OCI-LY1 (cell line): ENCODE results near the gene CAPN15.

Experiments used
- H2AFZ ChIP-seq: fragments of 200-600 bp; sonication (generic), shearing (Covaris generic); 2 replicates; pipeline ENCODE4 v1.6.0; 2014; ENCODE audit warnings: antibody characterized with exemption, mild to moderate bottlenecking, low read length
- H3F3A ChIP-seq: fragments of 200-600 bp; sonication (generic), shearing (Covaris generic); 2 replicates; pipeline ENCODE4 v1.6.0; 2014; ENCODE audit warnings: mild to moderate bottlenecking, antibody characterized with exemption, low read length, moderate library complexity; ENCODE audit not compliant: insufficient read depth
- H3K27ac ChIP-seq: fragments of 200-600 bp; sonication (generic); 2 replicates; pipeline ENCODE4 v1.5.1; 2014; ENCODE audit warnings: low read length, mixed run types, mild to moderate bottlenecking, low read depth; ENCODE audit not compliant: poor library complexity, severe bottlenecking
- H3K27me3 ChIP-seq: fragments of 200-600 bp; sonication (generic); 2 replicates; pipeline ENCODE4 v1.6.0; 2014; ENCODE audit warnings: antibody characterized with exemption, mild to moderate bottlenecking, low read length, moderate library complexity; ENCODE audit not compliant: insufficient read depth
- H3K36me3 ChIP-seq: fragments of 200-600 bp; sonication (generic); 2 replicates; pipeline ENCODE4 v1.6.1; 2014; ENCODE audit warnings: mild to moderate bottlenecking, antibody characterized with exemption, low read length, moderate library complexity, mixed read lengths; ENCODE audit not compliant: insufficient read depth
- H3K4me1 ChIP-seq: fragments of 200-600 bp; sonication (generic); 2 replicates; pipeline ENCODE4 v1.5.1; 2014; ENCODE audit warnings: mild to moderate bottlenecking, low read length, moderate library complexity; ENCODE audit not compliant: insufficient read depth, severe bottlenecking
- H3K4me2 ChIP-seq: fragments of 200-600 bp; sonication (generic), shearing (Covaris generic); 2 replicates; pipeline ENCODE4 v1.6.1; 2014; ENCODE audit warnings: low read length
- H3K4me3 ChIP-seq: fragments of 200-600 bp; sonication (generic); 2 replicates; pipeline ENCODE4 v1.5.1; 2014; ENCODE audit warnings: low read length, low read depth, mild to moderate bottlenecking, mixed read lengths; ENCODE audit not compliant: poor library complexity, severe bottlenecking
- H3K79me2 ChIP-seq: fragments of 200-600 bp; shearing (Covaris generic); 2 replicates; pipeline ENCODE4 v1.6.1; 2016; ENCODE audit warnings: mixed run types, low read length, mixed read lengths; ENCODE audit not compliant: insufficient read depth
- H3K9ac ChIP-seq: fragments of 200-600 bp; sonication (generic), shearing (Covaris generic); 2 replicates; pipeline ENCODE4 v1.6.1; 2014; ENCODE audit warnings: mild to moderate bottlenecking, low read length, mixed read lengths
- H3K9me2 ChIP-seq: fragments of 200-600 bp; sonication (generic), shearing (Covaris generic); 2 replicates; pipeline ENCODE4 v1.6.1; 2014; ENCODE audit warnings: low read depth, mild to moderate bottlenecking, low read length, mixed read lengths
- H3K9me3 ChIP-seq: fragments of 200-600 bp; shearing (Covaris generic); 2 replicates; pipeline ENCODE4 v1.6.1; 2014; ENCODE audit warnings: low read length, mixed read lengths
- H4K20me1 ChIP-seq: fragments of 200-600 bp; sonication (generic), shearing (Covaris generic); 2 replicates; pipeline ENCODE4 v1.6.0; 2016; ENCODE audit warnings: mild to moderate bottlenecking, low read length; ENCODE audit not compliant: insufficient read depth
- EZH2 ChIP-seq: fragments of 200-600 bp; sonication (generic), shearing (Covaris generic); IDR thresholded peaks from 2 replicates; pipeline ENCODE4 v1.8.0; 2017; ENCODE audit warnings: borderline replicate concordance, mixed run types, mild to moderate bottlenecking, antibody characterized with exemption, low read length, moderate library complexity, mixed read lengths
- TF ChIP-seq, protein P1 (sequence below): fragments of 200-600 bp; sonication (generic), shearing (Covaris generic); IDR thresholded peaks from 2 replicates; pipeline ENCODE4 v1.5.1; 2017; ENCODE audit warnings: mild to moderate bottlenecking, antibody characterized with exemption, low read length, moderate library complexity, mixed read lengths

CAPN15 gene

DNA sequence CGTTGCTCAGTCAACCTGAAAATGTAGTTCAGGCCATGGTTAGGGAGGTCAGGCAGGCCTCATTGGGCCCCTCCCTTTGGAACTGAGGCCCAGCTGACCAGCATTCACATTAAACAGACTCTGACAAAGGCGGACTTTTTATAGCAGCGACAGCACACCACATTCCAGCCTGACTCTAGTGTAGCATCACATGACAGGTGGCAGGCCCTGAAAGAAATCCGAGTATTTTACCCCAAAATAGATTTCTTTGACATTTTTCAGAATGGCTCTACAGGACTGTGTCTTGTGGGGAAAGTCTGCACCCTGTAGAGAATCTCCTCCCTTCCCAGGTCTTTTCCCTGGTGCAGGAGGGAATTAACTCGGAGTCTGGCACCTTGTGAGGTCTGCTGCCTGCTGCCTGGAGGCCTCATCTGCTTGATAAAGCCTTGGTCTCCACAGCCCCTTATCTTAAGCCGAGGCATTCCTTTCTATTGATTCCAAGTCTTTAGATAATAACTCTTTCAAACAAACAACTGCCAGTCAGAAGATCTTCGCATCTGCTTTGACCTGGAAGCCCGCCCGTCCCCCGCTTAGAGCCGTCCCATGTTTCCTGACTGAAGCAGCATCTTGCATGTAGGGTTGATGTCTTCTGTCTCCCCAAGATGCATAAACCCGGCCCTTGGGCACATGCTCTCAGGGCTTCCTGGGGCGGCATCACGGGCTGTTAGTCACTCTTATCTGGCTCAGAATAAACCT, 44.0 kb upstream of the CAPN15 start:
- no peak overlapping the region for H2AFZ ChIP-seq
- no peak overlapping the region for H3K9ac ChIP-seq
- no peaks in the 10 kb centered on the region for H3K27me3 ChIP-seq
- no peak for TF ChIP-seq EZH2
- TF ChIP-seq, protein P1, sequence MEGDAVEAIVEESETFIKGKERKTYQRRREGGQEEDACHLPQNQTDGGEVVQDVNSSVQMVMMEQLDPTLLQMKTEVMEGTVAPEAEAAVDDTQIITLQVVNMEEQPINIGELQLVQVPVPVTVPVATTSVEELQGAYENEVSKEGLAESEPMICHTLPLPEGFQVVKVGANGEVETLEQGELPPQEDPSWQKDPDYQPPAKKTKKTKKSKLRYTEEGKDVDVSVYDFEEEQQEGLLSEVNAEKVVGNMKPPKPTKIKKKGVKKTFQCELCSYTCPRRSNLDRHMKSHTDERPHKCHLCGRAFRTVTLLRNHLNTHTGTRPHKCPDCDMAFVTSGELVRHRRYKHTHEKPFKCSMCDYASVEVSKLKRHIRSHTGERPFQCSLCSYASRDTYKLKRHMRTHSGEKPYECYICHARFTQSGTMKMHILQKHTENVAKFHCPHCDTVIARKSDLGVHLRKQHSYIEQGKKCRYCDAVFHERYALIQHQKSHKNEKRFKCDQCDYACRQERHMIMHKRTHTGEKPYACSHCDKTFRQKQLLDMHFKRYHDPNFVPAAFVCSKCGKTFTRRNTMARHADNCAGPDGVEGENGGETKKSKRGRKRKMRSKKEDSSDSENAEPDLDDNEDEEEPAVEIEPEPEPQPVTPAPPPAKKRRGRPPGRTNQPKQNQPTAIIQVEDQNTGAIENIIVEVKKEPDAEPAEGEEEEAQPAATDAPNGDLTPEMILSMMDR = no peak
- H3K27ac ChIP-seq = no peak overlapping the region
- no peaks in the 10 kb centered on the region for H3F3A ChIP-seq
- H4K20me1 ChIP-seq = no peaks in the 10 kb centered on the region
- no peak overlapping the region for H3K4me3 ChIP-seq
- no peaks in the 10 kb centered on the region for H3K4me1 ChIP-seq
- H3K36me3 ChIP-seq = peaks cover 3% of the 10 kb centered on the region; the same call in 1 of the 2 replicates
- H3K79me2 ChIP-seq = no peaks in the 10 kb centered on the region
- H3K9me2 ChIP-seq = no peaks in the 10 kb centered on the region
- no peaks in the 10 kb centered on the region for H3K9me3 ChIP-seq
- no peak overlapping the region for H3K4me2 ChIP-seq

DNA sequence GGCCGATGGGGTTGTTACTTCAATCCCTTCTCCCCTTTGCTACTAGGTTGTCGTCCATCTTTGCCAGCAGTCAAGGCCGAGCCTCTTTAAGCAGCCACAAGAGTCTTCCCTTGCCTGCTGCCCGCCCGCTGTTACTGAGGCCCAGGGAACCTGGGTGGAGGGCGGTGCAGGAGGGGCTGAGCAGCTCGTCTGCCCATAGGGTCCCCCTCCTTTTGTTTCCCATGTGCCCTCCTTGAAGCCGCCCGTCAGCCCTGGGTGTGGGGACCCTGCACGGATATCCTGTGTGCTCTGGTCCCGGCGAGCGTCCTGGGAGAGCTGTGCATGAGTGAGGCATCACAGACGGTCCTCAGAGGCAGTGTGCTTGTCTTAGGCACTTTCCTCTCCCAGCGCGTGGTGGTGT, 37.9 kb upstream of the CAPN15 start:
- H3K27ac ChIP-seq = no peak overlapping the region
- H3K4me1 ChIP-seq = no peaks in the 10 kb centered on the region
- H4K20me1 ChIP-seq = no peaks in the 10 kb centered on the region
- no peak overlapping the region for H3K9ac ChIP-seq
- H3K4me3 ChIP-seq = no peak overlapping the region
- H3K27me3 ChIP-seq = no peaks in the 10 kb centered on the region
- H3K9me2 ChIP-seq = no peaks in the 10 kb centered on the region
- no peaks in the 10 kb centered on the region for H3K79me2 ChIP-seq
- H2AFZ ChIP-seq = no peak overlapping the region
- no peak overlapping the region for H3K4me2 ChIP-seq
- H3K36me3 ChIP-seq = no peaks in the 10 kb centered on the region; the same call in 1 of the 2 replicates
- H3F3A ChIP-seq = no peaks in the 10 kb centered on the region
- TF ChIP-seq EZH2 = no peak
- TF ChIP-seq, protein P1 = no peak
- no peaks in the 10 kb centered on the region for H3K9me3 ChIP-seq

DNA sequence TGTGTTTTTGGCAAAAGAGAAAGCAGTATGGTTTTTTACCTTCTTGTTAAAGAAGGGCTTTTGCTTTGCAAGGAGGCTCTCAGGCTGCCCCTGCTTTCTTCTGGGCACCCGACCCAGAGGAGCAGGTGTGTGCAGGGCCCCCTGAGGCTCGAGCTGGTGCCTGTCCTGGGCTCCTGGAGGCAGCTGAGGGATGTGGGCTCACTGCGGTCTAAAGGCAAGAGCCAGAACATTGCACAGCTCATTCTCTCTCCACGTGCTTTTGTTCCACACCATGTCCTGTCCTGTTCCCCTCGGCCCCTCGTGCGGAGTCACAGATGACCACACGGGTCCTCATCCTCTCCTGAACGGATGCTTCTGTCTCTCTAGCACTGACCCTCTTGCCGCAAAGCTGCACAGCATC, 36.7 kb upstream of the CAPN15 start:
- H2AFZ ChIP-seq = no peak overlapping the region
- H3K27ac ChIP-seq = no peak overlapping the region

More for the DNA sequence above, 36.7 kb upstream of the CAPN15 start:
- Histone ChIP-seq H3K4me3 (no peak overlapping the region), H3K79me2 (no peaks in the 10 kb centered on the region), H3K9ac (no peak overlapping the region), H3K4me1 (no peaks in the 10 kb centered on the region), H4K20me1 (no peaks in the 10 kb centered on the region), H3K36me3 (no peaks in the 10 kb centered on the region; the same call in 1 of the 2 replicates), H3K9me2 (no peaks in the 10 kb centered on the region), H3K27me3 (no peaks in the 10 kb centered on the region), H3F3A (no peaks in the 10 kb centered on the region), H3K4me2 (no peak overlapping the region), H3K9me3 (no peaks in the 10 kb centered on the region)
- TF ChIP-seq, protein P1 = no peak
- no peak for TF ChIP-seq EZH2
